ENCODE results near the gene SYNGR1. TPM values are rescaled to one million over a fixed set of nuclear protein-coding genes. Genes with fewer than 3 reads are reported as not detected.

The SYNGR1 gene
- total RNA-seq, 1 experiment from 2014 or later: 17.8 TPM

- Histone ChIP-seq H3K4me3 (ENCODE audit: low read depth in 2 of 2, low read length in 2 of 2) (no peak overlapping the region), H3K4me1 (ENCODE audit: control insufficient read depth, insufficient read depth, low read length) (peaks cover 8% of the 10 kb centered on the region), H3K36me3 (ENCODE audit: control insufficient read depth, insufficient read depth, low read length) (no peaks in the 10 kb centered on the region), H3K9me3 (ENCODE audit: control insufficient read depth, insufficient read depth, low read depth, low read length) (no peaks in the 10 kb centered on the region), H3K27ac (ENCODE audit: low read length) (no peak overlapping the region), H3K27me3 (ENCODE audit: control insufficient read depth, insufficient read depth, low read length) (no peaks in the 10 kb centered on the region)
- in situ Hi-C loops (cut with HindIII; ENCODE audit: low pct_unique_long_range_greater_than_20kb, low sequenced_read_pairs) (no loop called here), intact Hi-C loops (cut with micrococcal nuclease; ENCODE audit: unreplicated experiment) (no loop called here)
- POLR2A ChIA-PET: no interaction called here
- DNase-seq (ENCODE audit: low read depth, low spot score): no peak
- ATAC-seq: no peak
- no TSS peak for BruUV-seq (replicated peaks)
- CTCF ChIA-PET: no interaction called here
- TF ChIP-seq TCF7L2 (IDR thresholded peaks at IDR 0.05; ENCODE audit: low read depth, low read length) (no peak), POLR2AphosphoS5 (IDR thresholded peaks at IDR 0.05; ENCODE audit: low read depth, low read length) (no peak), CTCF (IDR thresholded peaks at IDR 0.05) (no peak), REST (IDR thresholded peaks at IDR 0.05; ENCODE audit: insufficient read depth in 1 of 2, low read depth in 2 of 2, low read length in 1 of 2) (no peak), SIN3A (IDR thresholded peaks at IDR 0.05; ENCODE audit: borderline replicate concordance, insufficient read depth, low read depth, low read length) (no peak)
Measured at GRCh38 chr22:39432361-39432811, 82.6 kb downstream of the SYNGR1 start.

GRCh38 chr22:39433476-39434242 is 83.9 kb downstream of the SYNGR1 start:
- in situ Hi-C loops (cut with HindIII; ENCODE audit: low pct_unique_long_range_greater_than_20kb, low sequenced_read_pairs): no loop called here
- no peaks in the 10 kb centered on the region for H3K27me3 ChIP-seq (ENCODE audit: control insufficient read depth, insufficient read depth, low read length)
- peaks cover 12% of the 10 kb centered on the region for H3K4me1 ChIP-seq (ENCODE audit: control insufficient read depth, insufficient read depth, low read length)
- CTCF ChIA-PET: no interaction called here
- DNase-seq (ENCODE audit: low read depth, low spot score) (no peak), ATAC-seq (no peak)
- H3K9me3 ChIP-seq (ENCODE audit: control insufficient read depth, insufficient read depth, low read depth, low read length): no peaks in the 10 kb centered on the region
- POLR2A ChIA-PET: no interaction called here
- intact Hi-C loops (cut with micrococcal nuclease; ENCODE audit: unreplicated experiment): no loop called here
- BruUV-seq (replicated peaks): no TSS peak
- no peaks in the 10 kb centered on the region for H3K36me3 ChIP-seq (ENCODE audit: control insufficient read depth, insufficient read depth, low read length)
- no peak overlapping the region for H3K27ac ChIP-seq (ENCODE audit: low read length)
- TF ChIP-seq CTCF (IDR thresholded peaks at IDR 0.05) (no peak), SIN3A (IDR thresholded peaks at IDR 0.05; ENCODE audit: borderline replicate concordance, insufficient read depth, low read depth, low read length) (no peak)
- H3K4me3 ChIP-seq (ENCODE audit: low read depth in 2 of 2, low read length in 2 of 2): no peak overlapping the region
